ENCODE results near the gene FAM229A. TPM values are rescaled to one million over a fixed set of nuclear protein-coding genes. Genes with fewer than 3 reads are reported as not detected.

Gene FAM229A
- total and polyA plus RNA-seq, 9 of the 15 experiments (the other 6 are each of a cell fraction or from before 2014, with no cell fraction given), result 0.04 to 21.6 (median 7.4) TPM

DNA sequence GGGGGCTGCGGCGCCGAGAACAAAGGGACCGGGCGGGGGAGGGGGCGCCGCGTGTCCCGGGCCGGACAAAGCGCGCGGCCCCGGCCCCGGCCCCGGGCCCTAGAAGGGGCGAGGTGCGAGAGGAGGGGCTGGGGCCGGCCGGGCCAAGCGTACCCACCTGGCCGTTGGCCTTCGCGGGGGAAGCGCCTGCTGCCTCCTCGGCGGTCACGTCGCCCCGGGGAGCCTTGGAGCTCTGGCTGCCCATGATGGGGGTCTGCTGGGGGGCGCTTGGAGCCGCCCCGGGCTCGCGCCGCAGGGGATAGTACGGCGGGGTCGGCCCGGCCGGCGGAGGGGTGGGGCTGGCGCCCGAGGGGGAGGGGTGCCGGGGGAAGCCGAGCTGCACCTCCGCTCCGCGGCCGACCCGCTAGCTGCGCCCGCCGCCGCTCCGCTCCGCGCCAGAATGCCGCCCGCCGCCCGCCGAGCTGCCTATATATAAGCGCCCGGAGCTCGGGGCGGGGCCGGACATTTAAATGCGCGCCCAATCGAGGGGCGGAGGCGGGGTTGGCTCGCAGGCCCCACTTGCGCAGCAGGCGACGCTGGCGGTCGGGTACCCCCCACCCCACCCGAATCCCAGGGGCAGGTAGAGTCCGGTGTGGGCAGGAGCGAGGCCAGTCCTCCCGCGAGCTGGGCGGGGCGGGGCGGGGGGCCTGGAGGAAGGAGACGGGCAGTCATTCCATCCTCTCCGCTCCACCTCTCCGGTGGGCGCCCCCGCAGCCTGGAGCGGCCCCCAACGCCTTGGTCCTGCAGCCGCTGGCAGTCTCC is 26.3 kb downstream of the FAM229A start, which contains the start of gene MARCKSL1 (continued):
- TF ChIP-seq, protein P1, sequence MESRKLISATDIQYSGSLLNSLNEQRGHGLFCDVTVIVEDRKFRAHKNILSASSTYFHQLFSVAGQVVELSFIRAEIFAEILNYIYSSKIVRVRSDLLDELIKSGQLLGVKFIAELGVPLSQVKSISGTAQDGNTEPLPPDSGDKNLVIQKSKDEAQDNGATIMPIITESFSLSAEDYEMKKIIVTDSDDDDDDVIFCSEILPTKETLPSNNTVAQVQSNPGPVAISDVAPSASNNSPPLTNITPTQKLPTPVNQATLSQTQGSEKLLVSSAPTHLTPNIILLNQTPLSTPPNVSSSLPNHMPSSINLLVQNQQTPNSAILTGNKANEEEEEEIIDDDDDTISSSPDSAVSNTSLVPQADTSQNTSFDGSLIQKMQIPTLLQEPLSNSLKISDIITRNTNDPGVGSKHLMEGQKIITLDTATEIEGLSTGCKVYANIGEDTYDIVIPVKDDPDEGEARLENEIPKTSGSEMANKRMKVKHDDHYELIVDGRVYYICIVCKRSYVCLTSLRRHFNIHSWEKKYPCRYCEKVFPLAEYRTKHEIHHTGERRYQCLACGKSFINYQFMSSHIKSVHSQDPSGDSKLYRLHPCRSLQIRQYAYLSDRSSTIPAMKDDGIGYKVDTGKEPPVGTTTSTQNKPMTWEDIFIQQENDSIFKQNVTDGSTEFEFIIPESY (CRISPR knock-in tag; IDR thresholded peaks at IDR 0.05), result peak; percentile 54; the same call in 1 of the 2 replicates
- no peak for TF ChIP-seq CC2D1A (IDR thresholded peaks at IDR 0.05)
- TF ChIP-seq GTF2F1 (IDR thresholded peaks at IDR 0.05; ENCODE audit: low read depth, low read length), result peak; percentile 95
- peak; percentile 90 for TF ChIP-seq FUS (optimal IDR thresholded peaks at IDR 0.05; ENCODE audit: low read depth, low read length)
- peak; percentile 83 for TF ChIP-seq RBM22 (IDR thresholded peaks at IDR 0.05; ENCODE audit: low read depth, low read length, poor library complexity, severe bottlenecking)
- TF ChIP-seq SETDB1 (IDR thresholded peaks at IDR 0.05; ENCODE audit: low read length), result no peak
- TF ChIP-seq ETS2 (tag; IDR thresholded peaks at IDR 0.05; ENCODE audit: borderline replicate concordance, poor library complexity, severe bottlenecking), result no peak
- TF ChIP-seq NONO (IDR thresholded peaks at IDR 0.05; ENCODE audit: low read depth in 2 of 2, low read length in 1 of 2), result peak; percentile 29 to 100; a peak in 3 of 4 replicates
- TF ChIP-seq, protein P2, sequence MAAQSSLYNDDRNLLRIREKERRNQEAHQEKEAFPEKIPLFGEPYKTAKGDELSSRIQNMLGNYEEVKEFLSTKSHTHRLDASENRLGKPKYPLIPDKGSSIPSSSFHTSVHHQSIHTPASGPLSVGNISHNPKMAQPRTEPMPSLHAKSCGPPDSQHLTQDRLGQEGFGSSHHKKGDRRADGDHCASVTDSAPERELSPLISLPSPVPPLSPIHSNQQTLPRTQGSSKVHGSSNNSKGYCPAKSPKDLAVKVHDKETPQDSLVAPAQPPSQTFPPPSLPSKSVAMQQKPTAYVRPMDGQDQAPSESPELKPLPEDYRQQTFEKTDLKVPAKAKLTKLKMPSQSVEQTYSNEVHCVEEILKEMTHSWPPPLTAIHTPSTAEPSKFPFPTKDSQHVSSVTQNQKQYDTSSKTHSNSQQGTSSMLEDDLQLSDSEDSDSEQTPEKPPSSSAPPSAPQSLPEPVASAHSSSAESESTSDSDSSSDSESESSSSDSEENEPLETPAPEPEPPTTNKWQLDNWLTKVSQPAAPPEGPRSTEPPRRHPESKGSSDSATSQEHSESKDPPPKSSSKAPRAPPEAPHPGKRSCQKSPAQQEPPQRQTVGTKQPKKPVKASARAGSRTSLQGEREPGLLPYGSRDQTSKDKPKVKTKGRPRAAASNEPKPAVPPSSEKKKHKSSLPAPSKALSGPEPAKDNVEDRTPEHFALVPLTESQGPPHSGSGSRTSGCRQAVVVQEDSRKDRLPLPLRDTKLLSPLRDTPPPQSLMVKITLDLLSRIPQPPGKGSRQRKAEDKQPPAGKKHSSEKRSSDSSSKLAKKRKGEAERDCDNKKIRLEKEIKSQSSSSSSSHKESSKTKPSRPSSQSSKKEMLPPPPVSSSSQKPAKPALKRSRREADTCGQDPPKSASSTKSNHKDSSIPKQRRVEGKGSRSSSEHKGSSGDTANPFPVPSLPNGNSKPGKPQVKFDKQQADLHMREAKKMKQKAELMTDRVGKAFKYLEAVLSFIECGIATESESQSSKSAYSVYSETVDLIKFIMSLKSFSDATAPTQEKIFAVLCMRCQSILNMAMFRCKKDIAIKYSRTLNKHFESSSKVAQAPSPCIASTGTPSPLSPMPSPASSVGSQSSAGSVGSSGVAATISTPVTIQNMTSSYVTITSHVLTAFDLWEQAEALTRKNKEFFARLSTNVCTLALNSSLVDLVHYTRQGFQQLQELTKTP (IDR thresholded peaks at IDR 0.05; ENCODE audit: low read depth in 1 of 2, partially characterized antibody in 2 of 2), result no peak
- no peak for TF ChIP-seq NFRKB (IDR thresholded peaks at IDR 0.05; ENCODE audit: low read depth)
- peak; percentile 81 for TF ChIP-seq HNRNPLL (IDR thresholded peaks at IDR 0.05; ENCODE audit: low read depth, low read length, poor library complexity, severe bottlenecking)
- peak; percentile 91 for TF ChIP-seq ZBTB7A (IDR thresholded peaks at IDR 0.05; ENCODE audit: borderline replicate concordance, control insufficient read depth, low read depth, low read length)
- no peak for TF ChIP-seq ELF4 (CRISPR knock-in tag; IDR thresholded peaks at IDR 0.05)
- no peak for TF ChIP-seq TAL1 (IDR thresholded peaks at IDR 0.05)
- TF ChIP-seq, protein P3, sequence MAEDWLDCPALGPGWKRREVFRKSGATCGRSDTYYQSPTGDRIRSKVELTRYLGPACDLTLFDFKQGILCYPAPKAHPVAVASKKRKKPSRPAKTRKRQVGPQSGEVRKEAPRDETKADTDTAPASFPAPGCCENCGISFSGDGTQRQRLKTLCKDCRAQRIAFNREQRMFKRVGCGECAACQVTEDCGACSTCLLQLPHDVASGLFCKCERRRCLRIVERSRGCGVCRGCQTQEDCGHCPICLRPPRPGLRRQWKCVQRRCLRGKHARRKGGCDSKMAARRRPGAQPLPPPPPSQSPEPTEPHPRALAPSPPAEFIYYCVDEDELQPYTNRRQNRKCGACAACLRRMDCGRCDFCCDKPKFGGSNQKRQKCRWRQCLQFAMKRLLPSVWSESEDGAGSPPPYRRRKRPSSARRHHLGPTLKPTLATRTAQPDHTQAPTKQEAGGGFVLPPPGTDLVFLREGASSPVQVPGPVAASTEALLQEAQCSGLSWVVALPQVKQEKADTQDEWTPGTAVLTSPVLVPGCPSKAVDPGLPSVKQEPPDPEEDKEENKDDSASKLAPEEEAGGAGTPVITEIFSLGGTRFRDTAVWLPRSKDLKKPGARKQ (CRISPR knock-in tag; IDR thresholded peaks at IDR 0.05), result no peak
- TF ChIP-seq HSF4 (CRISPR knock-in tag; IDR thresholded peaks at IDR 0.05; ENCODE audit: borderline replicate concordance), result no peak
- TF ChIP-seq ESRRA (IDR thresholded peaks at IDR 0.05; ENCODE audit: borderline replicate concordance, low read depth), result no peak
- no peak for TF ChIP-seq ZBTB9 (CRISPR knock-in tag; IDR thresholded peaks at IDR 0.05)

All from K562 (cell line).